KOPT-K1 (cell line): ENCODE measurements around the gene GABBR2.

Experiments used
- H3K27ac ChIP-seq: fragments of 200-600 bp; sonication (generic); 2 replicates; pipeline ENCODE4 v1.5.1; 2016; ENCODE audit warnings: antibody characterized with exemption, mild to moderate bottlenecking, low read depth, low read length; ENCODE audit not compliant: poor library complexity, severe bottlenecking
- H3K36me3 ChIP-seq: fragments of 200-600 bp; sonication (generic); 2 replicates; pipeline ENCODE4 v1.5.1; 2017; ENCODE audit warnings: antibody characterized with exemption, mild to moderate bottlenecking, low read length, moderate library complexity; ENCODE audit not compliant: insufficient read depth
- H3K9me3 ChIP-seq: fragments of 200-600 bp; sonication (generic); 2 replicates; pipeline ENCODE4 v1.5.1; 2017; ENCODE audit warnings: antibody characterized with exemption, low read length, mild to moderate bottlenecking; ENCODE audit not compliant: insufficient read depth, poor library complexity, severe bottlenecking

Gene GABBR2

GRCh38 chr9:98327249-98327561, 381.5 kb downstream of the GABBR2 start:
- Histone ChIP-seq H3K27ac (no peak overlapping the region), H3K9me3 (no peaks in the 10 kb centered on the region), H3K36me3 (no peaks in the 10 kb centered on the region)

DNA sequence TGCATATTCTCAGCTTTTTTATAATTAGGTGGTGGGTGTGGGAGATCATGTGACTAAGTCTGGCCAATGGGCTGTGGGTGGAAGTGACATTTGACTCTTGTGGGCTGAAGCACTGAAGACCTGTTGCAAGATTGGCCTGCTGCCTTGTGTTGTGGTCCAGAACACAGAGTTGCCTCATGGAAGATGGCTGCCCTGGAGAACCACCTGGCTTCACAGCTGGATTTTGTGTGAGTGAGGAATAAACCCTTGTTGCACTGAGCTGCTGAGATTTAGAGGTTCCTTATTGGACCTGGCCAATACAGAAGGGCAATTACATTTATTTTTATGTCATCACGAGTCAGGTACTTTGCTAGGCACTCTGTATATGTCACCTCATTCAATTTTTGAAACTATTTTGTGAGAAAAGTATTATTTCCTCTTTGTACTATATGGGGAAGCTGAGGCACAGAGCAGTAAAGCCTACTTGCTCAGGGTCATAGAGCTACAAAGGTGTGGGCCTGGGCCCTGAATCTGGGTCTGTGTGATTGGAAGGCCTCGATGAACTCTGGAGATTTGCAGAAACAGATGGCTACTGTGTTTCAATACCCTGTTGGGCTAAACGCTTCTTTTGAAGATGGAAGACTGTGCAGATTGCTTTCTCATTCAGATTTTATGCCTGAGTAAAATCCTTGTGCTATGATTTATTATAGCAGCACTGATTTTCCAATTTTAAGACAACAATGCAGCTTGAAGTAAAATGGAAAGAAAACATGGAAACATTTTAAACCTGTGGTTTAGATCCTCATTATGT, 382.1 kb downstream of the GABBR2 start:
- Histone ChIP-seq H3K36me3 (no peaks in the 10 kb centered on the region), H3K9me3 (no peaks in the 10 kb centered on the region), H3K27ac (no peak overlapping the region)

GRCh38 chr9:98324801-98325200, 383.9 kb downstream of the GABBR2 start:
- Histone ChIP-seq H3K36me3 (no peaks in the 10 kb centered on the region), H3K27ac (no peak overlapping the region), H3K9me3 (no peaks in the 10 kb centered on the region)

GRCh38 chr9:98323831-98324135, 385.0 kb downstream of the GABBR2 start:
- Histone ChIP-seq H3K9me3 (no peaks in the 10 kb centered on the region), H3K27ac (no peak overlapping the region), H3K36me3 (no peaks in the 10 kb centered on the region)

DNA sequence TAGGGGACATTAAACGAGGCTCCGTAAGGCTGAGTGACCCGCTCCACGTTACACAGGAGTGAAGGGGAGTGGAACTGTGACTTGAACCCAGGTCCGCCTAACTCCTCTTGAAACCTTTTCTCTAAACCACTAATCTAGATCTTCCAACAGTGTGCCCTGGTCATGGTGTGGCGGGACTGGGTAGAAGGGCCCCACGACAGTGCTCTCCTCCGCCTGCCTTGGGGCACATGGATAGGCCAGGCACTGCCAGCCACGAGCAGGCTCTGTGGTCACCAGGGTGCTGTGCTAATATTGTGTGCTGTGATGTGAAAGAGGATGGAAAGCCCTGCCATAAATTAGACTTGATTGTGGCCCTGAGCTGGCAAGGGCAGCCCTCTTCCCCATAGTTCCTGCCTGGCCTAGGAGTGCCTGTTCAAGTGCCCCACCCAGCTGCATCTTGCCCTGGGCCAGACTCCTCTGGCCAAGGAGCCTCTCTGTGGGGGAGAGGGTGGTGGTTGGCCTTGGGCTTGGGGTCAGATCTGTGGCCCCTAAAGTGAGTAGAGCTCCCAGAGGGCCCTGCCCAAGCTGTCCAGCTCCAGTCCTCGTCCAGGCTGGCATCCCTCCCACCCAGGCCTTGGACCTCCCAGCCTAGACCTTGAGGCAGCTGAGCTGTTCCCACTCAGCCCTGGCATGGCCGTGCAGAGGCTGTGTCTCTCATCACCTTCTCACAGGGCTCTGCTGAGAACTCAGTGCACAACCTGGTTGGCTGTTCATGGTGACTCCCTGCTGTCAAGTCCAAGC, 385.5 kb downstream of the GABBR2 start:
- H3K36me3 ChIP-seq: no peaks in the 10 kb centered on the region
- no peak overlapping the region for H3K27ac ChIP-seq
- no peaks in the 10 kb centered on the region for H3K9me3 ChIP-seq

- Histone ChIP-seq H3K9me3 (no peaks in the 10 kb centered on the region), H3K27ac (no peak overlapping the region), H3K36me3 (no peaks in the 10 kb centered on the region)
These were observed 387.5 kb downstream of the GABBR2 start for GRCh38 chr9:98321269-98321668.

GRCh38 chr9:98318834-98319478, 389.8 kb downstream of the GABBR2 start:
- Histone ChIP-seq H3K9me3 (no peaks in the 10 kb centered on the region), H3K36me3 (no peaks in the 10 kb centered on the region), H3K27ac (no peak overlapping the region)

- H3K9me3 ChIP-seq: no peaks in the 10 kb centered on the region
- H3K27ac ChIP-seq: no peak overlapping the region
- no peaks in the 10 kb centered on the region for H3K36me3 ChIP-seq
These were observed 390.5 kb downstream of the GABBR2 start for GRCh38 chr9:98318041-98318790.

DNA sequence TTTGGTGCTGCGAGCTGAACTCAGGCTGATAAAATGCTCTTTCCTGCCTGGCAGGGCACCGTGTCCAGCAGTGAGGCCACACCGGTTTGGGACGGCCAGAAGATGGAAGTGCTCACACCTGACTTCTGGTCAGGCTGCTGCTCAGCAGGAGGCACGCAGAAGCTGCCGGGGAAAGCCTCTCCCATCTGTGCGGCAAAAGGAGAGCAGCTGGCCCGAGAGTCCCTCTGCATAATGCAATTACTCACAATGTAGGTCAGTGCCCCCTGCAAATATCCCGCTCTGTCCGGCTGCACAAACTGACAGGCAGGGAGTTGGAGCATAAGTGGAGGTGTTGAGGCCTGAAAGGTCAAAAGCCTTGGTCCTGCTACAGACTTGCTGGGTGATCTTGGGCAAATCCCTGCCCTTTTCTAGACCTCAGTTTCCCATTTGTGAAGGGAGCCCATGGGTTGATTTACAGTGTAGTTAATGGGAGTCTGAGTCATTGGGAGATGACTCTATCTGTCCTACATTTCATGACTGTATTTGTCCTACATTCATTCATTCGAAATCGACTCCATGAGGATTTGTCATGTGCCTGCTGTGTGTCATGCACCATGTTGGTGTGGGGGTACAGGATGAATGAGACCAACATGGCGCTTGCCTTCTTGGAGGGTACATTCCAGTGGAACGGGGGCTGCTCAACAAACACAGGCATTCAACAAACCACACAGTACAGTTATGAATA, 391.4 kb downstream of the GABBR2 start:
- Histone ChIP-seq H3K36me3 (no peaks in the 10 kb centered on the region), H3K9me3 (no peaks in the 10 kb centered on the region), H3K27ac (no peak overlapping the region)

DNA sequence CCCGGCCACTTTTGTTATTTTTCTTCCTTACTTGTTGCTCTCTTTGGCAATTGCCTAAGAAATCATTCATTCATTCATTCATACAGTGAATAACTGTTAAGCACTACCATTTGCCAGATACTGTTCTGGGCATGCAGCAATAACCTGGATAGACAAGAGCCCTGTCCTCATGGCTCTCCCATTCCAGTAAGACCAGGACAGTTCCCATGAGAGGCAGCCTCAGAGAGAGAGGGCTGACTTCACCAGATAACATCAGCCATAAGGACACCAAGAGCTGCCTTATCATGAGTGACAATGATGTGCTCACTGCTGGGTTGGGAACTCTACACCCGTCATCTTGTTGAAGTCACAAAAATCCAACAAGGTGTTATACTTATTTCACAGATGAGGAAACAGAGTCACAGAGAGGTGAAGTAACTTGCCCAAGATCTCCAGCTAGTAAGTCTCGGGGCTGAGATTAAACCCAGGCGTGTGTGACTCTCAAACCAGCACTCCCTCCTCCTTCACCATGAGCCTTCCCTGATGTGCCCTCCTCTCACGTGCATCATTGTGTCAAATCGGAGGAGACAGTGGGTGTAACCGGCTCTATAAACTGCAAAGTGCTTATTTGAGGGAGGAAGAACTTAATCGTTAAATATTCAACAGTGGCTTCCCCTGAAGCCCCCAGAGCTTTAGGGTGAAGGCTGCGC, 392.1 kb downstream of the GABBR2 start:
- no peak overlapping the region for H3K27ac ChIP-seq
- no peaks in the 10 kb centered on the region for H3K36me3 ChIP-seq
- H3K9me3 ChIP-seq: no peaks in the 10 kb centered on the region

GRCh38 chr9:98315551-98316060, 393.1 kb downstream of the GABBR2 start:
- H3K9me3 ChIP-seq: no peaks in the 10 kb centered on the region
- H3K36me3 ChIP-seq: no peaks in the 10 kb centered on the region
- H3K27ac ChIP-seq: no peak overlapping the region

GRCh38 chr9:98315067-98315453, 393.7 kb downstream of the GABBR2 start:
- Histone ChIP-seq H3K27ac (no peak overlapping the region), H3K36me3 (no peaks in the 10 kb centered on the region), H3K9me3 (no peaks in the 10 kb centered on the region)

GRCh38 chr9:98314381-98315066, 394.2 kb downstream of the GABBR2 start:
- H3K27ac ChIP-seq: no peak overlapping the region
- no peaks in the 10 kb centered on the region for H3K9me3 ChIP-seq
- H3K36me3 ChIP-seq: no peaks in the 10 kb centered on the region
